Caki2 (cell line): ENCODE measurements around the gene TNFSF13. TPM values are rescaled to one million over a fixed set of nuclear protein-coding genes. Genes with fewer than 3 reads are reported as not detected.

Experiments
- DNase-seq: peaks from one replicate; pipeline ENCODE4 v3.0.0-alpha.2; 2015; ENCODE audit warnings: low read depth
- in situ Hi-C: cut with HindIII; loops from 2 replicates; pipeline ENCODE4 v1.10.0; 2016; ENCODE audit warnings: low sequenced_read_pairs, low pct_unique_long_range_greater_than_20kb, mixed read lengths
- total RNA-seq: library from RNA; depleted of rRNA; stranded (reverse); fragments of >200 nt; shearing (Covaris generic); gene quantifications from 2 replicates; pipeline ENCODE4 v1.2.3, GENCODE V29; 2014; ENCODE audit warnings: low replicate concordance

TNFSF13 gene
- total RNA-seq, 1 experiment from 2014 or later: 5.1 TPM

DNA sequence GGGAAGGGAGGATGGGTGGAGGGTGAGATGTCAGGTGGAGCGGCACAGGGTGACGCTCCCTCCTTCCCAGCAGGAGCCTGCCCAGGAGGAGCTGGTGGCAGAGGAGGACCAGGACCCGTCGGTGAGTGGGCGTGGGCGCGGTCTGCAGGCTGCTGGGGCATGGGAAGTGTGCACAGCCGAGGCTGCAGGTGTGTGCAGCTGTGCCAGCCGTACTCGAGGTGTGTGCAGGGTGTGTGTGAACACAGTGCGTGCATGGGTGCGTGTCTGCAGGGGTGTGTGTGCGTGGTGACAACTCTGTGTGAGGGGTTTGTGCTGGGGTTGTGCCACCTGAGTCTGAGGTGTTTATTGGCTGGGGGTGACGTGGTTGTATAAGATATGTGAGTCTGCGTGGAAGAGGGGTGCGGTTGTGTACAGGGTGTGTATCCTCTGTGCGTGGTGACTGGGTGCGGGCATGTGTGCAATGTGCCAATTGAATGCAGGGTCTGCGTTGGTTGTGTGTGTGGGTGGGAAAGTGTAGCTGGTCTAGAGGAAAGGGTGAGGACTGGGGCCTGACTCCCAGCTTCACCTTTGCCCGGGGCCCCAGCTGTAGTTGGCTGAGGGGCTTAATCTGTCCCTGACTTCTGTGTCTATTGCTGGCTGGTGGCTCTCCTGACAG lies 9.0 kb upstream of the TNFSF13 start:
- no peak for DNase-seq

DNA sequence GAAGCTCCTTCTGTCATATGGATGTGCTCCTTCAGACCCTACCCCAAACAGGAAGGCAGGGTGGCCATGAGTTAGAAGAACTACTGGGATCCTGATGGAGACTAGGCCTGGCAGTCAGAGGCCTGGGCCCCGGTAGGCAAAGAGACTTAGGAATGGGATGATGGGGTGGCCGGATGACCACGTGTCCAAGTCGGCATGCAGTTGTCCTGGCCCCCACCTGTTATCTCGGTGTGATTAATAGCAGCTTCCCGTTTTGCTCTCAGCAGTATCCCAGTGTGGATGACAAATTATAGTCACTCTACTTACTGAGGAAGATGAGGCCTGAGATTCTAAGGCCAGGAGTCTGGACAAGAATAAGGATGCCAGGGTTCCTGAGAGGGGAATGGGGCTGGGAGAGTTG lies 8.2 kb upstream of the TNFSF13 start:
- no peak for DNase-seq

More for the DNA sequence above, 9.0 kb upstream of the TNFSF13 start:
- in situ Hi-C loops: no loop called here

DNA sequence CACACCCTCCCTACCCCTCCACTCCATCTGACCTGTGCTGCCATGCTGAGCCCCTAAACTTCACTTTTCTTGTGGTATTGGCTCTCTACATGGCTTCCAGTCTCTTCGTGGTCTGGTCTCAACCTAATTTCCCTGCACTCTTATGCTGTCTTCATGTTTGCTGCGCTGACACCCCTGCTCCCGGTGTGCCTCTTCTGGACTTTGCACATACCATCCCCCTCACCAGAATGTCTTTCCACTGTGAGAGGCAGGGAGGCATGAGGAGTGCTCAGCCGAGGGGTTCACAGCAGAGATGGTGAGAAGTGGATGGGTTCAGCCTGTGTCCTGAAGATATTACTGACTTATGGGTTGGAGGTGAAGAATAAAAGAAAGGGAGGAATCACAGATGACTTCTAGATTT lies 7.2 kb upstream of the TNFSF13 start:
- in situ Hi-C loops: no loop called here
- DNase-seq: no peak

More for the DNA sequence above, 8.2 kb upstream of the TNFSF13 start:
- in situ Hi-C loops: no loop called here

DNA sequence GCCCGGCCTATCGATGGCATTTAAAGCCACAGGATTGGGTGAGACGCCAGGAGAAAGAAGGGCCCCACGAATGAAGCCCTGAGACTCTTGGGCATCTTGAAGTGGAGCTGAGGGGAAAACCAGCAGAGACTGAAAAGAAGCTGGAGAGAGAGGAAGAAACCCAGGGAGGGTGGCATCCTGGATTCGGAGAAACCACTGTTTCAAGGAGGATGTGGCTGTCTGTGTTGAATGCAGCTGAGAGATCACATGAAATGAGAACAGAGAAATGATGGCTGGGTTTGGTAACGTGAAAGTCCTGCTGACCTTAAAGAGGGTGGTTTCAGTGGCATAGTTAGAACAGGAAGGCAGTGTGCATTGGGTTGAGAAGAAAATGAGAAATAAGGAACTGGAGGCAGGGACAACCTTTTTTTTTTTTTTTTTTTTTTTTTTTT lies 5.9 kb upstream of the TNFSF13 start:
- in situ Hi-C loops: no loop called here

DNA sequence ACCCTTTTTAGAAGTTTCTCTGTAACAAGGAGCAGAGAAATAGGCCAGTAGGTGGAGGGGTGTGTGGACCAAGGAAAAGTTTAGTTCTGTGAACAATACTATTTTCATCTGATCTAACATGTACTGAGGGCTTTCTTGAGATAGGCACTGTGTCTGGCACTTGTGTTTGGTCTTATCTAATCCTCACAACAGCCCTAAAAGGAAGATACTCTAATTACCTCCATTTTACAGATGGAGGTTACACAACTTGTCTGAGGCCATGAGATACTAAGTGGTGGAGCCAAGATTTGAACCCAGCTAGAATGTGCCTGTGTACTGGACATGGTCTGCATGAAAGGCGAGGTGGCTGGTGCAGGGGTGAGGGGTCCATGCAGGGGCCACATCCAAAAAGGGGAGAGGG lies 5.2 kb upstream of the TNFSF13 start:
- in situ Hi-C loops: no loop called here
- DNase-seq: no peak

More for the DNA sequence above, 5.9 kb upstream of the TNFSF13 start:
- DNase-seq: no peak

DNA sequence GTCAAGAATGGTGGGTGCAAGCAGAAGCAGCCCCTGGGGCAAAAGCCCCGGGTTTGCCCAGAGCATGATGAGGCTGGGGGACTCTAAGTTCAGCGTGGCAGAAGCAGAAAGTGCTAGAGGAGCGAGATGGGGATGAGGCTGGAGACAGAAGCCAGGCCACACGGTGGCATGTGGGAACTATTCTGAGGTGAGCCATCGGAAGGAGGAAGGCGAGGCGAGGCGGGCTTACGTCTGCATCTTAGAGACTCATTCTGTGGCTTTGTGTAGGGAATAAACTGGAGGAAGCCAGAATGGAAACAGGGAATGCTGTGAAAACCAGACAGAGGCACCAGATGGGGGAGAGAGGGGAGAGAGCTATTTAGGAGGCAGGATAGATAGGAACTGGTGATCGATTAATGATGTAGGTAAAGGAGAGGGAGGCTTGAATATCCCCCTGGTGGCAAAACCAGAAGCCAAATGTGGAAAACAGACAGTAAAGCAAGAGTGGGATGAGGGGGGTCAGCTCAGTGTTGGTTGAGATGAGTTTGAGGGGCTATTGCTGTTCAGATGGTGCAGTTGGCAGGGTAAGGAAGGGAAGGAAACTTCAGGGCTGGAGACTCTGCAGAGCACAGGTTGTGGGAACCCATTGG lies 3.1 kb upstream of the TNFSF13 start:
- in situ Hi-C loops: no loop called here
- DNase-seq: no peak

DNA sequence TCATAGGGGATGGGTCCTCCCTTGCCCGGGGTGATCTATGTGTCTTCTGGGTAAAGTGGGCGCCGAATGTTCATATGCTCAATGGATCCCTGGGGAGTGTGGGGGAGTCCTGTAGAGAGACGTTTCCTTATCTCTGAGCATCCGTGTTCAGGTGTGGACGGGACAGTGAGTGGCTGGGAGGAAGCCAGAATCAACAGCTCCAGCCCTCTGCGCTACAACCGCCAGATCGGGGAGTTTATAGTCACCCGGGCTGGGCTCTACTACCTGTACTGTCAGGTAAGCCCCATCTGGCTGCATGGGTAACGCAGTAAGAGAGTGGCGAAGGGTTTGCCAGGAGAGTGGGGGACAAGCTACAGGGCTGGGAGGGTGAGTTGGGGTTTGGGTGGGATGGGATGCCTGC lies 1.9 kb upstream of the TNFSF13 start:
- in situ Hi-C loops: no loop called here
- no peak for DNase-seq

DNA sequence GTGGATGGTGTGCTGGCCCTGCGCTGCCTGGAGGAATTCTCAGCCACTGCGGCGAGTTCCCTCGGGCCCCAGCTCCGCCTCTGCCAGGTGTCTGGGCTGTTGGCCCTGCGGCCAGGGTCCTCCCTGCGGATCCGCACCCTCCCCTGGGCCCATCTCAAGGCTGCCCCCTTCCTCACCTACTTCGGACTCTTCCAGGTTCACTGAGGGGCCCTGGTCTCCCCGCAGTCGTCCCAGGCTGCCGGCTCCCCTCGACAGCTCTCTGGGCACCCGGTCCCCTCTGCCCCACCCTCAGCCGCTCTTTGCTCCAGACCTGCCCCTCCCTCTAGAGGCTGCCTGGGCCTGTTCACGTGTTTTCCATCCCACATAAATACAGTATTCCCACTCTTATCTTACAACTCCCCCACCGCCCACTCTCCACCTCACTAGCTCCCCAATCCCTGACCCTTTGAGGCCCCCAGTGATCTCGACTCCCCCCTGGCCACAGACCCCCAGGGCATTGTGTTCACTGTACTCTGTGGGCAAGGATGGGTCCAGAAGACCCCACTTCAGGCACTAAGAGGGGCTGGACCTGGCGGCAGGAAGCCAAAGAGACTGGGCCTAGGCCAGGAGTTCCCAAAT lies 1.3 kb upstream of the TNFSF13 start:
- DNase-seq: no peak
- in situ Hi-C loops: no loop called here

DNA sequence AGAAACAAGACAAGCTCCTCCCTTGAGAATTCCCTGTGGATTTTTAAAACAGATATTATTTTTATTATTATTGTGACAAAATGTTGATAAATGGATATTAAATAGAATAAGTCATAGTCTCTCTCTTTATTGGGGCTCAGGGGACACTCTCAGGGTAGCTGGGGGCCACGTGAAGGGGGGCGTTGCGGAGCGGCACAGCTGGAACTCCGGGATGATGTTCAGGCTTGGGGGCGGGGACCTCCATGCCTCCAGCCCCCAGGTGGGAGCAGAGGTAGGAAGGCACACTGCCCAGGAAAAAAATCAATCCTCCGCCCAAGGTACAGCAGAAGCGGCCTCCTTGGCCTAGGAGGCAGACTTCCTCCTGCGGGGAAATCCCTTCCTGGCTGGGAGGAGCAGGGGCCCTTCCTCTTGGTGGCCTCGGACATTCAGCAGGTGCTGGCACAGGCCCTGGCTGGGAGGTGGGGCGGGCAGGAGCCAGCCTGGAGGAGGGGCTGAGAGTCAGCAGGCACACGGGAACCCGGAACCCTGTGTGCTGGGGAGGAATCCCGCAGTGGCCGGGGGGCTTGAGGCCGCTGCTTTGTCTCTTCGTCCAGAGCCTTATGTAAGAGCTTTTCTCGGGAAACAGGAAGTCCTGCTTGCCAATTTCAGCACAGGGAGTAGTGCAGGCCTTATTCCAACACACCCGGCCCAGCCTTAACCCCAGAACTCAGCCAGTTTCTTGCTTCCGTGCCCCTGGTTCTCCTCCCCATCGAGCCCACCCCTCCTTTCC lies 591 bp upstream of the TNFSF13 start:
- in situ Hi-C loops: no loop called here
- DNase-seq: peak; percentile 59

DNA sequence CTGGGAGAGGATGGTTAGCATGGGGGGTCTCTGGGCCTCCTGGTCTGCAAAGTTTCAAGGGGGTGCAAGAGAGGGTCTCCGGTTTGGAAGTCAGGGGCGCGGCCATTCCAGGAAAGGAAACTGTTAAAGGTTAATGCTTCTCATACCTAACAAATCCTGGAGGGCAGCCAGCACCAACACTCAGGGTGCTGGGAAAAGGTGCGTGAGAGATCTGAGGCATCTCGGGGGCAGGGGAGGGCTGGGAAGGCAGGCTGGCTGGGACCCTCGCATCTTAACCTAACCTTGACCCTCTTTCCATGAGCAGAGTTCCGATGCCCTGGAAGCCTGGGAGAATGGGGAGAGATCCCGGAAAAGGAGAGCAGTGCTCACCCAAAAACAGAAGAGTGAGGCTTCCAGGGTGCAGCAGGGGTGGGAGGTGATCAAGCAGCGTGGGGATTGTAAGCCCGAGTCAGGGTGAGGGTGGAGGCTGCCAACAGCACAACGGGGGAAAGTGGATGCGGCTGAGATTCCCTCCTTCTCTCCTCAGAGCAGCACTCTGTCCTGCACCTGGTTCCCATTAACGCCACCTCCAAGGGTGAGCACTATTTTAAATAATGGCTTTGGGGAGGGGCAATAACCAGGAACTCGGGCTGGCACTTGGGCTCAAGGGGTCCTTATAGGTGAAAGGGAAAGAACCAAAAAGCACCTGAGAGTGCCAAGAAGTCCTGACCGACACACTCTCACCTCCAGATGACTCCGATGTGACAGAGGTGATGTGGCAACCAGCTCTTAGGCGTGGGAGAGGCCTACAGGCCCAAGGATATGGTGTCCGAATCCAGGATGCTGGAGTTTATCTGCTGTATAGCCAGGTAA lies 996 bp downstream of the TNFSF13 start:
- DNase-seq: no peak
- in situ Hi-C loops: no loop called here

DNA sequence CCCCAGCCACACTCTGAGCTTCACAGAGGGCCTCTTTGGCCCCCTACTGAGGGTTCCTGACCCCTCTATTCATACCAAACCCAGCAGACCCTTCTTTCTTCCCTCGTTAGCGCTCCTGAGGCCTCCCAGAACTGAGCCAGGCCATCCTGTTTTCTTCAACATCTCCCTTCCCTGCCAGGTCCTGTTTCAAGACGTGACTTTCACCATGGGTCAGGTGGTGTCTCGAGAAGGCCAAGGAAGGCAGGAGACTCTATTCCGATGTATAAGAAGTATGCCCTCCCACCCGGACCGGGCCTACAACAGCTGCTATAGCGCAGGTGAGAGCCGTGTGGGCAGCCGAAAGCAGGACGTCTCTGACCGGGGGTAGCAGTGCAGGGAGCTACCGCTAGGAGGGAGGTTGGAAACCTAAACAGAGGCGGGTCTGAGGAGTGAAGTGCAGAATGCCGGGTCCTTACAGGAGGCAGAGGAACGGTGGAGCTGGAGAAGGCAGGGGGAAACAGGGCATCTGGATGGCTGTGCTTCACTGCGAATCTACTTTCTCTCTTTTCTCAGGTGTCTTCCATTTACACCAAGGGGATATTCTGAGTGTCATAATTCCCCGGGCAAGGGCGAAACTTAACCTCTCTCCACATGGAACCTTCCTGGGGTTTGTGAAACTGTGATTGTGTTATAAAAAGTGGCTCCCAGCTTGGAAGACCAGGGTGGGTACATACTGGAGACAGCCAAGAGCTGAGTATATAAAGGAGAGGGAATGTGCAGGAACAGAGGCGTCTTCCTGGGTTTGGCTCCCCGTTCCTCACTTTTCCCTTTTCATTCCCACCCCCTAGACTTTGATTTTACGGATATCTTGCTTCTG lies 1.9 kb downstream of the TNFSF13 start:
- DNase-seq: no peak
- in situ Hi-C loops: no loop called here

DNA sequence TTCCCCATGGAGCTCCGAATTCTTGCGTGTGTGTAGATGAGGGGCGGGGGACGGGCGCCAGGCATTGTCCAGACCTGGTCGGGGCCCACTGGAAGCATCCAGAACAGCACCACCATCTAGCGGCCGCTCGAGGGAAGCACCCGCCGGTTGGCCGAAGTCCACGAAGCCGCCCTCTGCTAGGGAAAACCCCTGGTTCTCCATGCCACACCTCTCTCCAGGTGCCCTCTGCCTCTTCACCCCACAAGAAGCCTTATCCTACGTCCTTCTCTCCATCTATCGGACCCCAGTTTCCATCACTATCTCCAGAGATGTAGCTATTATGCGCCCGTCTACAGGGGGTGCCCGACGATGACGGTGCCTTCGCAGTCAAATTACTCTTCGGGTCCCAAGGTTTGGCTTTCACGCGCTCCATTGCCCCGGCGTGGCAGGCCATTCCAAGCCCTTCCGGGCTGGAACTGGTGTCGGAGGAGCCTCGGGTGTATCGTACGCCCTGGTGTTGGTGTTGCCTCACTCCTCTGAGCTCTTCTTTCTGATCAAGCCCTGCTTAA lies 2.6 kb downstream of the TNFSF13 start:
- in situ Hi-C loops: no loop called here
- peak; percentile 77 for DNase-seq

DNA sequence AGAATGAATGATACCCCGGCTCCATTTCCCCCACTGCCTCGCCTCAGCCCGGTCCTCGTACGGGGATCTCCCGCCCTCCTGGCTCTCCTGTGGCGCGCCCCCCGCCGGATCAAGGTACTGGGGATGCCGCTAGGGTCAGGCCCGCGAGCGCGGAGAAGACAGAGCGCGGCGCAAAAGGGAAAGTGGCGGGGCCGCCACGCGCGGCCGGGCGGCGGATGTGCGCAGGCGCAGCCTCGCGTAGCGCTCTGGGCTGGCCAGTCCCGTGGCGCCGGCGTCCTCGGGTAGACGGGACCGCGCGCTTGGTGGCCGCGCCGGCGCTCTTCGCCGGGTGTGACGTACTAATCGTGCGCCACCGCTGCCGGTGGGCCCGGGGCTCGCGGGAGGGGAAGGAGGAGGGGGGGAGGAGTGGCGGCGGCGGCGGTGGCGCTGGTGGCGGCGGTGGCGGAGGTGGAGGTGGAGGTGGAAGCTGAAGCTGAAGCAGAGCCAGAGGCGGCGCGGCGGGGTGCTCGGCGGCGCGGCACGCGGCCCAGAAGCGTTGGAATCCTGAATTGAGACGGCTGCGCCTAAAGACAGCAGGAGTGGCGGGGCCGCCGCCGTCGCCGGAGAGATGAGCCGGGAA lies 3.1 kb downstream of the TNFSF13 start, which contains the start of gene SENP3:
SENP3 (plus strand) TSS at position 331 of the 619 bp plus-strand sequence. CDS start 1,158 bp downstream, outside the sequence.
- peak; percentile 76 for DNase-seq
- in situ Hi-C loops: no loop called here

DNA sequence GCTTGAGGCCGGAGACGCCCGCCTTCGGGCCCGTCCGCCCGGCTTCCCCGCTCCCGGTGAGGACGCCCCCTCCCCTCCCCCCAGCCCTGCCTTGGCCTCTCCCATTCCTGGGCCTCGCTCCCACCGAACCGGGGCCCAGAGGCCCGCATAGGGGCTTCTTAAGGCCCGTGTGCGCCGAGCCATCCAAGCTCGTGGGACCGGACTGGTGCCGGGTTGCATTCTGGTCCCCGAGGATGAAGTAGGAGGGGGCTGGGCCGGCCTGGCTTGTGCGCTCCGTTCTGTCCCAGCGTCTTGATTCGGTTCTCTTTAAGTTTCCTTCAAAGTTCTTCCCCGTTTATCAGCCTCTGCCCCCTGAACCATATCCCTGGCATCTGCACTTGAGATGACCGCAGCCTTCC lies 3.7 kb downstream of the TNFSF13 start:
- in situ Hi-C loops: no loop called here
- no peak for DNase-seq

DNA sequence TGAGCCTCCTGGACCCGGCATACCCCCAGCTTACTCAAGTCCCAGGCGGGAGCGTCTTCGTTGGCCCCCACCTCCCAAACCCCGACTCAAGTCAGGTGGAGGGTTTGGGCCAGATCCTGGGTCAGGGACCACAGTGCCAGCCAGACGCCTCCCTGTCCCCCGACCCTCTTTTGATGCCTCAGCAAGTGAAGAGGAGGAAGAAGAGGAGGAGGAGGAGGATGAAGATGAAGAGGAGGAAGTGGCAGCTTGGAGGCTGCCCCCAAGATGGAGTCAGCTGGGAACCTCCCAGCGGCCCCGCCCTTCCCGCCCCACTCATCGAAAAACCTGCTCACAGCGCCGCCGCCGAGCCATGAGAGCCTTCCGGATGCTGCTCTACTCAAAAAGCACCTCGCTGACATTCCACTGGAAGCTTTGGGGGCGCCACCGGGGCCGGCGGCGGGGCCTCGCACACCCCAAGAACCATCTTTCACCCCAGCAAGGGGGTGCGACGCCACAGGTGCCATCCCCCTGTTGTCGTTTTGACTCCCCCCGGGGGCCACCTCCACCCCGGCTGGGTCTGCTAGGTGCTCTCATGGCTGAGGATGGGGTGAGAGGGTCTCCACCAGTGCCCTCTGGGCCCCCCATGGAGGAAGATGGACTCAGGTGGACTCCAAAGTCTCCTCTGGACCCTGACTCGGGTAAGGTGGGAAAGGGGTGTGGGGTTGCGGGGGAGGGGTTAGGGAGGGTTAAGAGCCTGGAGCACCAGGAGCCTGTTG lies 4.7 kb downstream of the TNFSF13 start:
- in situ Hi-C loops: no loop called here
- no peak for DNase-seq

DNA sequence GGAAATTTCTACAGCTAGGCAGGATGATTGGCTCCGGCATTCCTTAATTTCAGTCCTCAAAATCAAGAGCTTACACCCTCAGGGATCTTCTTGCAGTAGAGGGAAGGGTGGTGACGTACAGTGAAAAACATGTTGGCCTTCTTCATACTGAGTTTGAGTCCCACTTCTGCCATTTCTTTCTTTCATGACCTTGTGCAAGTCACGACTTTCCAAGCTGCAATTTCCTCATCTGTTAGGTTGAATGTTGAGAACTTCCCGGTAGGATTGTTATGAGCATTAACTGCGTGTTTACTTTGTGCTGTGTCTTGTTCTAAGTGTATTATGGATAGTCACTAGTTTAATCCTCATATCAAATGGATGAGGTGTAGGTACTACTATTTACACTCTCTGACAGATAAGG lies 11.0 kb downstream of the TNFSF13 start:
- DNase-seq: no peak
- in situ Hi-C loops: no loop called here
